NCI-H1436 treated with DMSO at 0.1 percent for 48 hours (cell line): ENCODE measurements around the gene NFYC.

Experiments
- DNase-seq: peaks from one replicate; lab custom pipeline; 2025; lab: John Stamatoyannopoulos, UW

NFYC gene

DNA sequence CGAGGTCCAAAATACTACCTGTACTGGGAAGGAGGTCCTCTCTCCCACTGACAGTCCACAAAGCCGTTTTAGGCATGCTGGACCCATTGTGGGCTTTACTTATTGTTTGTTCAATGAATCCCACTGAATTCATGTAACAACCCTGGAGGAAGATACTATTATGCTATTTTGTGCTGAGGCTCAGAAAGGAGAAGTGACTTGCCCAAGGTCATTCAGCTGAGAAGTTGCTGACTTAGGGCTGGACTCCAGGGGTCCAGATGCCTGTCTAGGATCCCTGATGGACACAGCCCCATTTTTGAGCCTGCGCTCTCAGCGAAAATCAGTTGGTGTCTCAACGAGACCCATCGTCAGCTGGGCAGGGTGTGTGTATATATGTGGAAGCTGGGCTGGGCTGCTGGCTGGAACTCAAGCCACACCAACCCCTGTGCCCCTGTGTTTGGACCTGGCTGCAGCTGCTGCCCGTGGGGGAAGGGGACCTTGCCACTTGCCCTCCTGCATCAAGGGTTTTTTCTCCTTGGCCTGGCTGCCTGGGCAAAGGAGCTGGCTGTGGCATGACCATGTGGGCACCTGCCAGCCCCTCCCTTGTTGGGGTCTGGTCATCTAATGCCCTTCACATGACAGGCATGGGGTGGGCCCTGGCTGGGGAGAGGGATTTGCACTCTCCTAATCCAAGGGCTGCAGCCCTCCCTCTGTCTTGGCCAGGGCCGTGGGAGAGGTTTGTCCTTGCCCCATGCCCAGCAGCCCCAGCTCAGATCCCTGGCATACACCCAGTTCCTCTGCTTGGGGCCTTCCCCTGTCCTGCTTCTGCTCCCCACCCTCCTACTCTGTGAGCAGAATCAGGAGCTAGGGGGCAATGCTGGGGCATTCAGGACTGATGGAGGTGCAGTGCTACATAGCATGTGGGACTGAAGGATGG is 107.1 kb downstream of the NFYC start:
- no peak for DNase-seq

DNA sequence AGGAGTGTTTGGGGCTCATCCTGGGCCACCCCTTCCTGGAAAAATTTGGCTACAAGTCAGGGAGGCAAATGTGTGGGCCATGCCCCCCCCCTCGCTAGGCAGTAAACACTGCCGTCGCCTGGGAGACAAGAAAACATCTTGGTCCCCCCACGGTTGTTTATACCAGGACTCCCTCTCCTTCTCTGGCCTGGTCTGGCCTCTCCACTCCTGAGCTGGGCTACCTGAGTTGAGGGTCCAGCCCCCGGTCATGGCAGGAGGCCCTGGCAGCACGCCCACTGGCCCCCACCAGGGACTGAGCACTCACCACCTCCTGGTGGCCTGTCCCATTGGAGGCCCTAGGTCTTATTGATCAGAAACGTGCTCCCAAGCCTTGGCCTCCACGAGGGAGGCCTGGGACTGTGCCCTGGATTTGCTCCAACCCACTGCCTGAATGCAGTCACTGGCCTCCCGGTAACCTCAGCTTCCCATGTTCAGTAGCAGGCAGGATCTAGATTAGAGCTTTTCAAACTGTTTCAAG is 107.9 kb downstream of the NFYC start:
- no peak for DNase-seq

- DNase-seq: no peak
These were observed 110.2 kb downstream of the NFYC start for GRCh38 chr1:40801742-40802077.

GRCh38 chr1:40802078-40802741 is 110.7 kb downstream of the NFYC start:
- DNase-seq: no peak

- no peak for DNase-seq
These were observed 111.2 kb downstream of the NFYC start for GRCh38 chr1:40802742-40803113.

DNA sequence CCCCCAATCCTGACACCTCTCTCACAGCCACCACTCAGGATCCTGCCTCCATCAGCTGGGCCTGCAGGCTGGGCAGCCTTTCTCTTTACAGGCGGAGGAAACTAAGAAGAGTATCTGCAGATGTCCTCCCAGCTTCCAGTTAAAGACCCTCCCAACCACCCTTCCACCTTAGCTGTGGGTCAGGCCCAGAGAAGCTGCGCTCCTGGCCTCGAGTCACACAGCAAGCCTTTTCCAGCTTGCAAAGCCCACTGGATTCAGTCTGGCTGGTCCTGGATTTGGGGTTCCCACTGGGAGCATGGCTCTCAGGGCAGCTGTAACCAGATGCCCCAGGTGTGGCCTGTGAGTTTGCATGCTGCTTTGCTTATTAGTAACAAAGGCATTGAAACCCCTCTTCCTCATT is 111.9 kb downstream of the NFYC start:
- no peak for DNase-seq

DNA sequence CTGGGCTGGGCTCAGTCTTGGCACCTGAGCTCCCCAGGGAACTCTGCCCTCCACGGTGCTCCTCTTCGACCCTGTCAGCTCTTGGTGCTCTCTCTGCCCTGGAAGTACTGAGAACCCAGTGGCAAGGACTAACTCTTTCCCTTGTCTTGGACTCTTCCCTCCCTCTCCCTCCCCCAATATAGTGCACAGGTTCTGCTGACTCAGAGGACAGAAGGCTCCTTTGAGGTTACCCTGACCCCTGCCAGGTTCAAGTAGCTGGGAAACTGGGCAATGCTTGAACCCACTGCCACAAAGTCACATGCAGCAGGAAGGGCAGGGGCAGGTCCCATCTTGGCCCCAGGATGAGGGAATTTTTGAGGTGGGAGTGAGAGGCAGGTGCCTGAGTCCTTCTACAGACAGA is 112.4 kb downstream of the NFYC start:
- no peak for DNase-seq

DNA sequence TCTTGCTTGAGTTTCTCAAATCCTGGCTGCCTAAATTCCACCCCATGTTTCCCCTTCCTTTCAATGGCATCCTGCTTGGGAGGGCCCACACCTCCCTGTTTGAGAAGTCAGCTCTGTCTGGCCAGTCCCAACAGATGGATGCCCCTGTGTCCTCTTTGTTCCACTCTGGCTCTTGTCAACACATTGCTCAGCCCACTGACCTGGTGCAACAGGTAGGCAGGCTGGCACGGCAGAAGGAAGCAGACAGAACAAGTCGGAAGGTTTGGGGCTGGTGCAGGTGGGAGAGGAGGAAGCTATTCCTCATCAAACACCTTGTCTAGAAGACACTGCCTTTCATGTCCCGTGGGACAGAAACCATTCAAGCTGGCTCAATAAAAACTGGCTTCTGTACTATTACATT is 114.7 kb downstream of the NFYC start:
- no peak for DNase-seq

- no peak for DNase-seq
These were observed 115.5 kb downstream of the NFYC start for GRCh38 chr1:40806731-40807695.

DNA sequence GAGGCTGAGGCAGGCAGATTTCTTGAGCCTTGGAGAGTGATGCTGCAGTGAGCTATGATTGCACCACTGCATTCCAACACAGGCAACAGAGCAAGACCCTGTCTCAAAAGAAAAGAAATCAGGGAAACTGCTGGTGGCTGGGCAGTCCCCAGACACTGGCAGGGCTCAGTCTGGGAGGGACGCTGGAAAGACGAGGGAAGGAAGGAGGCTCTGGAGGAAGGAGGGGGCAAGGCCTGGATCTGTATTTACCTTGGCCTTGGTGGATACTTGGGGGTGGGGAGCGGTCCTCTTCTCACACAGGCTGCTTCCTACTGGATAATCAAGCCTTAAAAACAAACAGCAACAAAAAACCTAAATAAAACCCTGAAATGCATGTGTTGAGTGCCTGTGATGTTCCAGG is 116.5 kb downstream of the NFYC start:
- no peak for DNase-seq

DNA sequence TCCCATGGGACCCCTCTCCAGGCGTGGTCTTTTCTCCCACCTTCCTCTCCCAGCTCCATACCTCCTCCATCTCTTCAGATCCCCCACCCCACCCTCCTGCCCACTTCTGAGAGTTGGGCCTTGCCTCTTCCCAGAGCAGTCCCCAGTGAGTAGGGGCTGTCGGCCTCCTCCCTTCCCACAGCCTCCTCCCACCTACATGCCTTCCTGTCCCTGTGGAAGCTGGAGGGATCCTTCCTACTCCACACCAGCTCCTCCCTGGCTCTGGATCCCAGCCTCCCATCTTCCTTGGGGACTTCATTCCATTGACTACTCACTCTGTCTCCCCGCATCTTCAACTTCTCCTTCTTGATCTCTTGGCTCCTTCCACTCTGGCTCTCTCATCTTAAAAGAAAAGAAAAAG is 116.9 kb downstream of the NFYC start:
- no peak for DNase-seq

DNA sequence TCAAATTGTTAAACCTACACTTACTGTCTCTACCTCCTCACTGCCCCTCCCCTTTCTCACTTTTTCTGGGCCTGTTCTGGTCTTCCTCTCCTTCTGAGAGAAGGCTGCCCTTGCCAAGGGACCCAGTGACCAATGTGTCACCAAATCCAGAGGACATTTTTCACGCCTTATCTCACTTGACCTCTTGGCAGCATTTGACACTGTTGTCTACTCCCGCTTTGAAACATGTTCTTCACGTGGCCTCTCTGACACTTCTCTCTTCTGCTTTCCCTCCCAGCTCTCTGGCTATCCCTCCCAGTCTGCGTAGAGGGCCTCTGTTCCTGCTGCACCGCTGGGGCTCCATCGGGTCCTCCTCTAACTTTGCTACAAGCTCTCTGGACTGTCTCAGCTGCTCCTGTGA is 117.4 kb downstream of the NFYC start:
- DNase-seq: no peak

DNA sequence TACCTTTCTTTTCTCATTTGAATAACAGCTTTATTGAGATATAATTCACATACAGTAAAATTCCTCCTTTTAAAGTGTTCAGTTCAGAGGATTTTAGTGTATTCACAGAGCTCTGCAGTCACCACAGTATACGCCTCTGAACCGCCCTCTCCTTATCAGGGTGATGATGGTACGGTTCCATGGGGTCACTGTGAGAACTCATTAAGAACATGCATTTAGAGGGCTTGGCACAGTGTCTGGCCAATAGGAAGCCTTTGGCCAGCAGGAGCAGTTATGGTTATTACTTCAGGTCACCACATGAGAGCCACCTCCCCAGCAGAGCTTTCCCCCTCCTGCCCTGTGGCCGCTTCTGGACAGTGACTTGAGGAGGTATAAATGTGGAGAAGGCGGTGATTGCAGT is 119.4 kb downstream of the NFYC start:
- DNase-seq: no peak

- no peak for DNase-seq
These were observed 123.9 kb downstream of the NFYC start for GRCh38 chr1:40815420-40815819.

DNA sequence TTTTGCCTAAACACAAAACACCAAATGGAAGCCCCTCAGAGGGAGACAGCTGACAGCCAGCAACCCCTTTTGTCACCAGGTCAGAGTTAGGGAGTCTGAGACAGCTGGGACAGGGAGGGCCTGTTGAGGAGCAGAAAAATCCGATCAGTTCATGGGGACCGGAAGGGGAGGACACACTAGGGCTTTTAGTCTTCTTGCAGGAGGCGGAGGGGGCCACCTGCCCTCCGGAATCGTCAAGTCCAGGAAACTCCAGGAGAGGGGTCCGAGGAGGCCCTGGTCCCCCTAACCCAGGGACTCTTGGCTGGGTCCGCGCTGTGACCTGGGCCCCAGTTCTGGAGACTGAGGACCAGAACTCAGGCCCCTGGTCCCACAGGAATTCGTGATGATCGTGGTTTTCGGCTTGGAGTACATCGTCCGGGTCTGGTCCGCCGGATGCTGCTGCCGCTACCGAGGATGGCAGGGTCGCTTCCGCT is 126.3 kb downstream of the NFYC start:
- DNase-seq: no peak

GRCh38 chr1:40818264-40818961 is 126.9 kb downstream of the NFYC start:
- no peak for DNase-seq

GRCh38 chr1:40819101-40819500 is 127.6 kb downstream of the NFYC start:
- no peak for DNase-seq

GRCh38 chr1:40820251-40820797 is 128.8 kb downstream of the NFYC start:
- DNase-seq: no peak
